GM23338 (cell line): ENCODE measurements around the gene EXD3. TPM values are rescaled to one million over a fixed set of nuclear protein-coding genes. Genes with fewer than 3 reads are reported as not detected.

ENCODE experiments used
- ATAC-seq: fragments of 200-7000 bp; cut with Tn5 transposase; 3 replicates; pipeline ENCODE4 v1.9.1; 2020
- DNase-seq: peaks from one replicate; pipeline ENCODE4 v3.0.0-alpha.2; 2015; ENCODE audit warnings: low spot score
- H2AFZ ChIP-seq: fragments of 200-600 bp; sonication (generic); 2 replicates; pipeline ENCODE4 v1.8.0; 2016; ENCODE audit warnings: antibody characterized with exemption, mild to moderate bottlenecking, moderate library complexity
- H3F3A ChIP-seq: fragments of 200-600 bp; sonication (generic); replicated peaks from 2 replicates; pipeline ENCODE4 v1.8.0; 2017; ENCODE audit warnings: antibody characterized with exemption, mixed run types, low read depth
- H3K27ac ChIP-seq: fragments of 200-600 bp; sonication (generic); 2 replicates; pipeline ENCODE4 v1.6.1; 2016; ENCODE audit warnings: low read depth
- H3K27me3 ChIP-seq: fragments of 200-600 bp; sonication (generic); 2 replicates; pipeline ENCODE4 v1.8.0; 2016; ENCODE audit warnings: mild to moderate bottlenecking, mixed run types, moderate library complexity; ENCODE audit not compliant: insufficient read depth
- H3K36me3 ChIP-seq: fragments of 200-600 bp; sonication (generic); 2 replicates; pipeline ENCODE4 v1.8.0; 2016; ENCODE audit warnings: mild to moderate bottlenecking; ENCODE audit not compliant: insufficient read depth
- H3K4me1 ChIP-seq: fragments of 200-600 bp; sonication (generic); 2 replicates; pipeline ENCODE4 v1.8.0; 2016; ENCODE audit warnings: mild to moderate bottlenecking, moderate library complexity; ENCODE audit not compliant: insufficient read depth
- H3K4me2 ChIP-seq: fragments of 200-600 bp; sonication (generic); 2 replicates; pipeline ENCODE4 v1.7.1; 2017; ENCODE audit warnings: mixed run types
- H3K4me3 ChIP-seq: fragments of 200-600 bp; sonication (generic); 2 replicates; pipeline ENCODE4 v1.6.1; 2016; ENCODE audit warnings: mixed run types
- H3K79me2 ChIP-seq: fragments of 200-600 bp; sonication (generic); replicated peaks from 2 replicates; pipeline ENCODE4 v1.8.0; 2017; ENCODE audit warnings: mild to moderate bottlenecking; ENCODE audit not compliant: insufficient read depth
- H3K9me2 ChIP-seq: fragments of 200-600 bp; sonication (generic); 2 replicates; pipeline ENCODE4 v1.8.0; 2017; ENCODE audit not compliant: insufficient read depth
- H4K20me1 ChIP-seq: fragments of 200-600 bp; sonication (generic); replicated peaks from 2 replicates; pipeline ENCODE4 v1.8.0; 2017; ENCODE audit warnings: mild to moderate bottlenecking; ENCODE audit not compliant: insufficient read depth
- H3K27ac Mint-ChIP-seq: 2 replicates; pipeline ENCODE4 v1.8.0; 2020; ENCODE audit warnings: inconsistent platforms, mild to moderate bottlenecking, moderate library complexity, mixed read lengths
- H3K27me3 Mint-ChIP-seq: 3 replicates; pipeline ENCODE4 v1.8.0; 2022; ENCODE audit warnings: low read depth, mild to moderate bottlenecking, moderate library complexity, mixed read lengths, inconsistent platforms; ENCODE audit not compliant: insufficient read depth, poor library complexity
- H3K36me3 Mint-ChIP-seq: 3 replicates; pipeline ENCODE4 v1.8.0; 2021; ENCODE audit warnings: low read depth, mild to moderate bottlenecking, inconsistent platforms, moderate library complexity, mixed read lengths
- H3K4me1 Mint-ChIP-seq: 3 replicates; pipeline ENCODE4 v1.8.0; 2020; ENCODE audit warnings: mild to moderate bottlenecking, inconsistent platforms, mixed read lengths
- H3K4me3 Mint-ChIP-seq: 3 replicates; pipeline ENCODE4 v1.8.0; 2021; ENCODE audit warnings: moderate library complexity, mild to moderate bottlenecking, inconsistent platforms, mixed read lengths
- H3K9me3 Mint-ChIP-seq: 3 replicates; pipeline ENCODE4 v1.8.0; 2020; ENCODE audit warnings: moderate library complexity, mild to moderate bottlenecking, inconsistent platforms, mixed read lengths
- CREB1 ChIP-seq: fragments of 250-450 bp; sonication (Bioruptor Pico); IDR thresholded peaks from 2 replicates; pipeline ENCODE4 v1.5.0; 2020; ENCODE audit warnings: low read depth, mild to moderate bottlenecking, moderate library complexity
- EZH2 ChIP-seq: fragments of 200-600 bp; sonication (generic); IDR thresholded peaks from one replicate; pipeline ENCODE4 v1.8.0; 2017; ENCODE audit warnings: antibody characterized with exemption, mild to moderate bottlenecking, low read depth; ENCODE audit not compliant: unreplicated experiment
- EZH2phosphoT487 ChIP-seq: fragments of 200-600 bp; sonication (generic); IDR thresholded peaks from one replicate; pipeline ENCODE4 v1.8.1; 2018; ENCODE audit warnings: antibody characterized with exemption; ENCODE audit not compliant: unreplicated experiment
- JUNB ChIP-seq: IDR thresholded peaks from one replicate; pipeline ENCODE4 v1.6.1; 2016; ENCODE audit warnings: antibody characterized with exemption; ENCODE audit not compliant: unreplicated experiment
- NANOG ChIP-seq: IDR thresholded peaks from 2 replicates; pipeline ENCODE4 v1.6.1; 2016; ENCODE audit warnings: antibody characterized with exemption, borderline replicate concordance
- POLR2AphosphoS5 ChIP-seq: IDR thresholded peaks from 2 replicates; pipeline ENCODE4 v1.6.1; 2016; ENCODE audit warnings: antibody characterized with exemption, low read depth
- STAT1 ChIP-seq: IDR thresholded peaks from one replicate; pipeline ENCODE4 v1.6.1; 2016; ENCODE audit warnings: antibody characterized with exemption; ENCODE audit not compliant: unreplicated experiment
- ZNF114 ChIP-seq: fragments of 250-450 bp; sonication (Bioruptor Pico); IDR thresholded peaks from 2 replicates; pipeline ENCODE4 v1.5.0; 2020; ENCODE audit warnings: mild to moderate bottlenecking, moderate library complexity
- ZNF331 ChIP-seq: fragments of 250-450 bp; sonication (Bioruptor Pico); IDR thresholded peaks from 2 replicates; pipeline ENCODE4 v1.5.0; 2020; ENCODE audit warnings: low read depth, mild to moderate bottlenecking, moderate library complexity
- polyA plus RNA-seq: library from polyadenylated mRNA; unstranded; fragments of >200 nt; fragmentation: Nextera tagmentation; extraction: Ambion mirVana; gene quantifications from 2 replicates; pipeline ENCODE4 v1.2.1, GENCODE V29; 2016
- total RNA-seq: library from RNA; depleted of rRNA; stranded (reverse); fragments of >200 nt; shearing (Covaris generic); gene quantifications from 2 replicates; pipeline ENCODE4 v1.2.3, GENCODE V29; 2014
- TF ChIP-seq, protein P1 (sequence below): IDR thresholded peaks from 2 replicates; pipeline ENCODE4 v1.6.1; 2016; ENCODE audit warnings: antibody characterized with exemption
- TF ChIP-seq, protein P2 (sequence below), 2 experiments: fragments of 200-600 bp in 1 of 2; sonication (generic) in 1 of 2; conservative IDR thresholded peaks; 2 replicates each; pipeline versions ENCODE4 v1.5.1 to v1.6.1; 2016 to 2017; ENCODE audit warnings: antibody characterized with exemption in 2 of 2, low read depth in 2 of 2, mild to moderate bottlenecking in 2 of 2, moderate library complexity in 1 of 2
- TF ChIP-seq, protein P3 (sequence below): IDR thresholded peaks from one replicate; pipeline ENCODE4 v1.6.1; 2018; ENCODE audit warnings: antibody characterized with exemption; ENCODE audit not compliant: unreplicated experiment

Gene EXD3
- total and polyA plus RNA-seq, 2 experiments from 2014 or later = 3.6 to 9.7 TPM

DNA sequence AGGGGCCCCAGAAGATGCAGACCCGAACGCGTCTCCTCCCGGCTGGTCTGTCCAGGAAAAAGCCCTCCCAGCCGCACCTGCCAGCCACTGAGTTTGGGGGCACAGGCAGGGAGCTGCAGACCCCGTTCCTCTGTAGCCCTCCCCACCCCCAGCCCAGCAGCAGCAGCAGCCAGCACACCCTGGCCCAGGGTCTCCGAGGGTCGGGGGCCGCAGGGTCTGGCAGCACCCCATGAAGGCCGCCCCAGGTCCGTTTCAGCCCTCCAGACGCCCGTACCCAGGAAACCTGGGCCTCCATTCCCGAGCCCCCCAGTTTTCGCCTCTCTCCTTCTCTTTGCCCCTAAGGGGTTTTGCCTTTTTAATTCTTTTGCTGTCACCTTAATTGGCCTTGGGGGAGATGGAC lies 19.7 kb downstream of the EXD3 start:
- no peak overlapping the region for H3K27ac Mint-ChIP-seq
- Histone ChIP-seq H3K36me3 (no peaks in the 10 kb centered on the region), H3K4me2 (no peak overlapping the region), H3F3A (no peaks in the 10 kb centered on the region), H3K27me3 (no peaks in the 10 kb centered on the region), H3K4me1 (no peaks in the 10 kb centered on the region), H3K4me3 (no peak overlapping the region), H3K27ac (no peak overlapping the region), H3K79me2 (no peaks in the 10 kb centered on the region), H3K9me2 (no peaks in the 10 kb centered on the region), H4K20me1 (peaks cover 5% of the 10 kb centered on the region; the same call in 1 of the 2 replicates), H2AFZ (no peak overlapping the region)
- no peak overlapping the region for H3K4me3 Mint-ChIP-seq
- no peaks in the 10 kb centered on the region for H3K27me3 Mint-ChIP-seq
- DNase-seq (no peak), ATAC-seq (no peak)
- H3K4me1 Mint-ChIP-seq = no peaks in the 10 kb centered on the region; the same call in 1 of the 3 replicates
- H3K36me3 Mint-ChIP-seq = peaks cover 34% of the 10 kb centered on the region
- H3K9me3 Mint-ChIP-seq = peaks cover 34% of the 10 kb centered on the region
- TF ChIP-seq, protein P1, sequence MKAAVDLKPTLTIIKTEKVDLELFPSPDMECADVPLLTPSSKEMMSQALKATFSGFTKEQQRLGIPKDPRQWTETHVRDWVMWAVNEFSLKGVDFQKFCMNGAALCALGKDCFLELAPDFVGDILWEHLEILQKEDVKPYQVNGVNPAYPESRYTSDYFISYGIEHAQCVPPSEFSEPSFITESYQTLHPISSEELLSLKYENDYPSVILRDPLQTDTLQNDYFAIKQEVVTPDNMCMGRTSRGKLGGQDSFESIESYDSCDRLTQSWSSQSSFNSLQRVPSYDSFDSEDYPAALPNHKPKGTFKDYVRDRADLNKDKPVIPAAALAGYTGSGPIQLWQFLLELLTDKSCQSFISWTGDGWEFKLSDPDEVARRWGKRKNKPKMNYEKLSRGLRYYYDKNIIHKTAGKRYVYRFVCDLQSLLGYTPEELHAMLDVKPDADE = no peak
- TF ChIP-seq, protein P2, sequence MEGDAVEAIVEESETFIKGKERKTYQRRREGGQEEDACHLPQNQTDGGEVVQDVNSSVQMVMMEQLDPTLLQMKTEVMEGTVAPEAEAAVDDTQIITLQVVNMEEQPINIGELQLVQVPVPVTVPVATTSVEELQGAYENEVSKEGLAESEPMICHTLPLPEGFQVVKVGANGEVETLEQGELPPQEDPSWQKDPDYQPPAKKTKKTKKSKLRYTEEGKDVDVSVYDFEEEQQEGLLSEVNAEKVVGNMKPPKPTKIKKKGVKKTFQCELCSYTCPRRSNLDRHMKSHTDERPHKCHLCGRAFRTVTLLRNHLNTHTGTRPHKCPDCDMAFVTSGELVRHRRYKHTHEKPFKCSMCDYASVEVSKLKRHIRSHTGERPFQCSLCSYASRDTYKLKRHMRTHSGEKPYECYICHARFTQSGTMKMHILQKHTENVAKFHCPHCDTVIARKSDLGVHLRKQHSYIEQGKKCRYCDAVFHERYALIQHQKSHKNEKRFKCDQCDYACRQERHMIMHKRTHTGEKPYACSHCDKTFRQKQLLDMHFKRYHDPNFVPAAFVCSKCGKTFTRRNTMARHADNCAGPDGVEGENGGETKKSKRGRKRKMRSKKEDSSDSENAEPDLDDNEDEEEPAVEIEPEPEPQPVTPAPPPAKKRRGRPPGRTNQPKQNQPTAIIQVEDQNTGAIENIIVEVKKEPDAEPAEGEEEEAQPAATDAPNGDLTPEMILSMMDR (conservative IDR thresholded peaks at IDR 0.05; ENCODE audit: low read depth in 2 of 2) = no peak
- no peak for TF ChIP-seq NANOG
- TF ChIP-seq JUNB = no peak
- TF ChIP-seq STAT1 = no peak
- no peak for TF ChIP-seq POLR2AphosphoS5
- TF ChIP-seq CREB1 (CRISPR knock-in tag) = no peak
- no peak for TF ChIP-seq ZNF331 (CRISPR knock-in tag)
- TF ChIP-seq, protein P3, sequence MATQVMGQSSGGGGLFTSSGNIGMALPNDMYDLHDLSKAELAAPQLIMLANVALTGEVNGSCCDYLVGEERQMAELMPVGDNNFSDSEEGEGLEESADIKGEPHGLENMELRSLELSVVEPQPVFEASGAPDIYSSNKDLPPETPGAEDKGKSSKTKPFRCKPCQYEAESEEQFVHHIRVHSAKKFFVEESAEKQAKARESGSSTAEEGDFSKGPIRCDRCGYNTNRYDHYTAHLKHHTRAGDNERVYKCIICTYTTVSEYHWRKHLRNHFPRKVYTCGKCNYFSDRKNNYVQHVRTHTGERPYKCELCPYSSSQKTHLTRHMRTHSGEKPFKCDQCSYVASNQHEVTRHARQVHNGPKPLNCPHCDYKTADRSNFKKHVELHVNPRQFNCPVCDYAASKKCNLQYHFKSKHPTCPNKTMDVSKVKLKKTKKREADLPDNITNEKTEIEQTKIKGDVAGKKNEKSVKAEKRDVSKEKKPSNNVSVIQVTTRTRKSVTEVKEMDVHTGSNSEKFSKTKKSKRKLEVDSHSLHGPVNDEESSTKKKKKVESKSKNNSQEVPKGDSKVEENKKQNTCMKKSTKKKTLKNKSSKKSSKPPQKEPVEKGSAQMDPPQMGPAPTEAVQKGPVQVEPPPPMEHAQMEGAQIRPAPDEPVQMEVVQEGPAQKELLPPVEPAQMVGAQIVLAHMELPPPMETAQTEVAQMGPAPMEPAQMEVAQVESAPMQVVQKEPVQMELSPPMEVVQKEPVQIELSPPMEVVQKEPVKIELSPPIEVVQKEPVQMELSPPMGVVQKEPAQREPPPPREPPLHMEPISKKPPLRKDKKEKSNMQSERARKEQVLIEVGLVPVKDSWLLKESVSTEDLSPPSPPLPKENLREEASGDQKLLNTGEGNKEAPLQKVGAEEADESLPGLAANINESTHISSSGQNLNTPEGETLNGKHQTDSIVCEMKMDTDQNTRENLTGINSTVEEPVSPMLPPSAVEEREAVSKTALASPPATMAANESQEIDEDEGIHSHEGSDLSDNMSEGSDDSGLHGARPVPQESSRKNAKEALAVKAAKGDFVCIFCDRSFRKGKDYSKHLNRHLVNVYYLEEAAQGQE = no peak
- no peak for TF ChIP-seq EZH2phosphoT487

DNA sequence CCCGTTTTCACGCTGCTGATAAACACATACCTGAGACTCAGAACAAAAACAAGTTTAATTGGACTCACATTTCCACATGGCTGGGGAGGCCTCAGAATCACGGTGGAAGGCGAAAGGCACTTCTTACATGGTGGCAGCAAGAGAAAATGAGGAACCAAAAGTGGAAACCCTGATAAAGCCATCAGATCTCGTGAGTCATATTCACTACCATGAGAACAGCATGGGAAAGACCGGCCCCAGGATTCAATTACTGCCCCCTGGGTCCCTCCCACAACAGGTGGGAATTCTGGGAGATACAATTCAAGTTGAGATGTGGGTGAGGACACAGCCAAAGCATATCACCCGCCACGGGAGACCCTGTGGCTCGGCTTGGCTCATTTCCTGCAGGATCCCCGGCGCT lies 20.2 kb downstream of the EXD3 start:
- Histone ChIP-seq H3K36me3 (no peaks in the 10 kb centered on the region), H3K27ac (no peak overlapping the region), H3K4me3 (no peak overlapping the region), H3K79me2 (no peaks in the 10 kb centered on the region), H4K20me1 (peaks cover 5% of the 10 kb centered on the region; the same call in 1 of the 2 replicates), H3K9me2 (no peaks in the 10 kb centered on the region), H3K27me3 (no peaks in the 10 kb centered on the region), H3F3A (no peaks in the 10 kb centered on the region), H3K4me1 (no peaks in the 10 kb centered on the region), H3K4me2 (no peak overlapping the region), H2AFZ (no peak overlapping the region)
- H3K4me3 Mint-ChIP-seq = no peak overlapping the region; the same call in 2 of the 3 replicates
- H3K9me3 Mint-ChIP-seq = peaks cover 37% of the 10 kb centered on the region
- H3K27me3 Mint-ChIP-seq = no peaks in the 10 kb centered on the region
- no peak overlapping the region for H3K27ac Mint-ChIP-seq
- ATAC-seq (no peak), DNase-seq (no peak)
- H3K36me3 Mint-ChIP-seq = peaks cover 34% of the 10 kb centered on the region
- H3K4me1 Mint-ChIP-seq = no peaks in the 10 kb centered on the region; the same call in 1 of the 3 replicates
- TF ChIP-seq POLR2AphosphoS5 = no peak
- TF ChIP-seq, protein P1 = no peak
- no peak for TF ChIP-seq EZH2
- no peak for TF ChIP-seq ZNF331 (CRISPR knock-in tag)
- no peak for TF ChIP-seq CREB1 (CRISPR knock-in tag)
- no peak for TF ChIP-seq JUNB
- TF ChIP-seq EZH2phosphoT487 = no peak
- TF ChIP-seq ZNF114 (CRISPR knock-in tag) = no peak
- TF ChIP-seq, protein P2 (conservative IDR thresholded peaks at IDR 0.05; ENCODE audit: low read depth in 2 of 2) = no peak
